Measurements from ENCODE around the gene RBMS1. TPM values are rescaled to one million over a fixed set of nuclear protein-coding genes. Genes with fewer than 3 reads are reported as not detected.

The RBMS1 gene
- total RNA-seq, 1 experiment from 2014 or later, result 38.8 TPM

- ATAC-seq, result no peak
- Histone ChIP-seq H3K9ac (ENCODE audit: low read length) (no peak overlapping the region), H3K4me2 (ENCODE audit: low read length) (no peak overlapping the region), H2AFZ (ENCODE audit: low read length) (no peak overlapping the region), H3K9me3 (ENCODE audit: low read length) (peaks cover 9% of the 10 kb centered on the region; the same call in 1 of the 2 replicates), H3K4me1 (ENCODE audit: insufficient read depth, low read length) (peaks cover 16% of the 10 kb centered on the region), H3K27ac (ENCODE audit: low read length) (no peak overlapping the region), H3K79me2 (ENCODE audit: low read length) (peaks cover 32% of the 10 kb centered on the region), H3K9me2 (replicated peaks; ENCODE audit: low read length) (no peaks in the 10 kb centered on the region), H3K27me3 (ENCODE audit: low read length) (no peaks in the 10 kb centered on the region), H4K20me1 (ENCODE audit: low read length) (no peaks in the 10 kb centered on the region), H3F3A (ENCODE audit: low read length, unreplicated experiment) (no peaks in the 10 kb centered on the region), H3K36me3 (ENCODE audit: low read depth, low read length) (peaks cover 14% of the 10 kb centered on the region), H3K4me3 (ENCODE audit: low read length) (no peak overlapping the region)
- CTCF ChIA-PET, result no interaction called here
- POLR2A ChIA-PET (ENCODE audit: unreplicated experiment), result no interaction called here
- intact Hi-C loops (cut with micrococcal nuclease), result loop anchor here (2.0 kb wide), 2 partner anchors 65 to 543 kb away; partner anchors contain the start of gene RBMS1
- no peak for TF ChIP-seq CTCF (conservative IDR thresholded peaks at IDR 0.05; ENCODE audit: low read depth, low read length)
- TF ChIP-seq EZH2 (IDR thresholded peaks at IDR 0.05; ENCODE audit: low read length, unreplicated experiment), result no peak
- TF ChIP-seq EZH2phosphoT487 (IDR thresholded peaks at IDR 0.05; ENCODE audit: borderline replicate concordance, low read length), result no peak
- BruUV-seq (replicated peaks), result no TSS peak
- DNase-seq, result no peak
These were observed 65.8 kb downstream of the RBMS1 start for GRCh38 chr2:160427629-160428404.

- Histone ChIP-seq H3F3A (ENCODE audit: low read length, unreplicated experiment) (no peaks in the 10 kb centered on the region), H3K4me2 (ENCODE audit: low read length) (no peak overlapping the region), H4K20me1 (ENCODE audit: low read length) (no peaks in the 10 kb centered on the region), H3K4me3 (ENCODE audit: low read length) (no peak overlapping the region), H3K27ac (ENCODE audit: low read length) (no peak overlapping the region), H3K27me3 (ENCODE audit: low read length) (no peaks in the 10 kb centered on the region), H3K9ac (ENCODE audit: low read length) (no peak overlapping the region), H3K36me3 (ENCODE audit: low read depth, low read length) (peaks cover 14% of the 10 kb centered on the region), H2AFZ (ENCODE audit: low read length) (no peak overlapping the region), H3K9me3 (ENCODE audit: low read length) (peaks cover 9% of the 10 kb centered on the region; the same call in 1 of the 2 replicates), H3K4me1 (ENCODE audit: insufficient read depth, low read length) (peaks cover 20% of the 10 kb centered on the region), H3K79me2 (ENCODE audit: low read length) (peaks cover 23% of the 10 kb centered on the region), H3K9me2 (replicated peaks; ENCODE audit: low read length) (no peaks in the 10 kb centered on the region)
- no peak for DNase-seq
- intact Hi-C loops (cut with micrococcal nuclease), result no loop called here
- no TSS peak for BruUV-seq (replicated peaks)
- CTCF ChIA-PET, result interaction anchor here (0.7 kb wide), 1 partner anchor 72 kb away, joined by 3 read pairs; no protein-coding TSS in a partner anchor
- POLR2A ChIA-PET (ENCODE audit: unreplicated experiment), result interaction anchor here (0.7 kb wide), 1 partner anchor 264 kb away, joined by 3 read pairs; no protein-coding TSS in a partner anchor
- TF ChIP-seq EZH2phosphoT487 (IDR thresholded peaks at IDR 0.05; ENCODE audit: borderline replicate concordance, low read length) (no peak), CTCF (conservative IDR thresholded peaks at IDR 0.05; ENCODE audit: low read depth, low read length) (no peak), EZH2 (IDR thresholded peaks at IDR 0.05; ENCODE audit: low read length, unreplicated experiment) (no peak)
- no peak for ATAC-seq
These were observed 67.0 kb downstream of the RBMS1 start for GRCh38 chr2:160426604-160427003.
